ENCODE results near the gene SAA1. TPM values are rescaled to one million over a fixed set of nuclear protein-coding genes. Genes with fewer than 3 reads are reported as not detected.
"Not testable (repeated sequence)": the region's sequence is repeated elsewhere in the genome, so short reads cannot be mapped to it uniquely, and the experiment has no call there.

Gene SAA1
- total RNA-seq: not detected in 2 replicates

GRCh38 chr11:18265949-18266348 is at the start of gene SAA1:
Gene SAA1, plus strand, starts transcription at chr11:18266264. Its CDS starts 624 bp downstream, at chr11:18266888.
- no peak for DNase-seq (ENCODE audit: low read depth in 2 of 2)

GRCh38 chr11:18221274-18221876 is 44.7 kb upstream of the SAA1 start:
- no peak for DNase-seq (ENCODE audit: low read depth in 2 of 2)

- no peak for DNase-seq (ENCODE audit: low read depth in 2 of 2)
These were observed 43.1 kb upstream of the SAA1 start for GRCh38 chr11:18222814-18223421.

GRCh38 chr11:18223591-18224387 is 42.3 kb upstream of the SAA1 start:
- DNase-seq (ENCODE audit: low read depth in 2 of 2): no peak

- DNase-seq (ENCODE audit: low read depth in 2 of 2): no peak
These were observed 40.2 kb upstream of the SAA1 start for GRCh38 chr11:18225913-18226312.

GRCh38 chr11:18229501-18229900 is 36.6 kb upstream of the SAA1 start:
- DNase-seq (ENCODE audit: low read depth in 2 of 2): no peak

- no peak for DNase-seq (ENCODE audit: low read depth in 2 of 2)
These were observed 35.2 kb upstream of the SAA1 start for GRCh38 chr11:18230859-18231258.

- no peak for DNase-seq (ENCODE audit: low read depth in 2 of 2)
These were observed 32.2 kb upstream of the SAA1 start for GRCh38 chr11:18233912-18234311.

GRCh38 chr11:18235394-18236334 is 30.4 kb upstream of the SAA1 start:
- DNase-seq (ENCODE audit: low read depth in 2 of 2): no peak

GRCh38 chr11:18236664-18237356 is 29.3 kb upstream of the SAA1 start, which contains the start of gene SAA4:
Gene SAA4, minus strand, starts transcription at chr11:18236802. Its CDS starts 876 bp downstream, at chr11:18235926.
- no peak for DNase-seq (ENCODE audit: low read depth in 2 of 2)

GRCh38 chr11:18239655-18240054 is 26.4 kb upstream of the SAA1 start:
- DNase-seq (ENCODE audit: low read depth in 2 of 2): no peak

- DNase-seq (ENCODE audit: low read depth in 2 of 2): peak; percentile 46 to 80
These were observed 22.2 kb upstream of the SAA1 start for GRCh38 chr11:18243783-18244362.

GRCh38 chr11:18245396-18245795 is 20.7 kb upstream of the SAA1 start:
- DNase-seq (ENCODE audit: low read depth in 2 of 2): no peak

GRCh38 chr11:18246379-18247190 is 19.5 kb upstream of the SAA1 start:
- DNase-seq (ENCODE audit: low read depth in 2 of 2): not testable (repeated sequence)

- not testable (repeated sequence) for DNase-seq (ENCODE audit: low read depth in 2 of 2)
These were observed 18.9 kb upstream of the SAA1 start for GRCh38 chr11:18247191-18247581.

- no peak for DNase-seq (ENCODE audit: low read depth in 2 of 2)
These were observed 17.5 kb upstream of the SAA1 start, which contains the start of gene SAA2 for GRCh38 chr11:18248561-18248960. Gene SAA2, minus strand, starts transcription at chr11:18248668. Its CDS starts 657 bp downstream, at chr11:18248011.

- no peak for DNase-seq (ENCODE audit: low read depth in 2 of 2)
These were observed 12.8 kb upstream of the SAA1 start for GRCh38 chr11:18253233-18253632.

GRCh38 chr11:18253778-18254338 is 12.2 kb upstream of the SAA1 start:
- DNase-seq (ENCODE audit: low read depth in 2 of 2): no peak

- no peak for DNase-seq (ENCODE audit: low read depth in 2 of 2)
These were observed 11.2 kb upstream of the SAA1 start for GRCh38 chr11:18254781-18255361.

Data from lung microvascular endothelial cell (primary cell).